ENCODE results near the gene NPPA. TPM values are rescaled to one million over a fixed set of nuclear protein-coding genes. Genes with fewer than 3 reads are reported as not detected.

The NPPA gene
- polyA plus RNA-seq, 3 donors: 0.17 to 2.0 (median 1.3) TPM

Other genes with a start within 250 kb of the NPPA start
- 1 to 10 TPM; 1.0 to 1.2 (median 1.1) TPM for gene FBXO2, start 193.4 kb downstream of the NPPA start, polyA plus RNA-seq (ENCODE audit: insufficient read length in 3 of 3)
- 10 to 100 TPM; 11.0 to 14.2 (median 11.8) TPM for gene FBXO44, start 192.9 kb downstream of the NPPA start, polyA plus RNA-seq (ENCODE audit: insufficient read length in 3 of 3)
- 1 to 10 TPM; 3.6 to 4.8 (median 4.2) TPM for gene FBXO6, start 183.6 kb downstream of the NPPA start, polyA plus RNA-seq (ENCODE audit: insufficient read length in 3 of 3)
- 10 to 100 TPM; 41.9 to 45.9 (median 44.7) TPM for gene MAD2L2, start 166.6 kb downstream of the NPPA start, polyA plus RNA-seq (ENCODE audit: insufficient read length in 3 of 3)
- gene DRAXIN, start 156.1 kb downstream of the NPPA start, polyA plus RNA-seq (ENCODE audit: insufficient read length in 3 of 3): 1 to 10 TPM in 1 of 3 donors, under 1 TPM in 2; 0.80 to 1.3 (median 0.89) TPM
- gene AGTRAP, start 111.6 kb downstream of the NPPA start, polyA plus RNA-seq (ENCODE audit: insufficient read length in 3 of 3): 10 to 100 TPM; 36.4 to 42.5 (median 36.6) TPM
- gene C1orf167, start 85.6 kb downstream of the NPPA start, polyA plus RNA-seq (ENCODE audit: insufficient read length in 3 of 3): under 1 TPM in 2 of 3 donors, not detected in 1; 0.36 to 0.46 TPM
- 10 to 100 TPM; 15.4 to 18.8 (median 17.2) TPM for gene MTHFR, start 41.8 kb downstream of the NPPA start, polyA plus RNA-seq (ENCODE audit: insufficient read length in 3 of 3)
- gene CLCN6, start 41.6 kb downstream of the NPPA start, polyA plus RNA-seq (ENCODE audit: insufficient read length in 3 of 3): 10 to 100 TPM; 13.5 to 15.1 (median 14.9) TPM
- not detected for gene NPPB, start 11.2 kb upstream of the NPPA start, polyA plus RNA-seq (ENCODE audit: insufficient read length in 3 of 3)
- gene KIAA2013, start 78.6 kb upstream of the NPPA start, polyA plus RNA-seq (ENCODE audit: insufficient read length in 3 of 3): 10 to 100 TPM; 37.7 to 42.6 (median 40.1) TPM
- 100 to 1,000 TPM; 102 to 103 (median 102) TPM for gene PLOD1, start 86.9 kb upstream of the NPPA start, polyA plus RNA-seq (ENCODE audit: insufficient read length in 3 of 3)
- 10 to 100 TPM; 73.1 to 77.8 (median 74.1) TPM for gene MFN2, start 132.7 kb upstream of the NPPA start, polyA plus RNA-seq (ENCODE audit: insufficient read length in 3 of 3)
- 10 to 100 TPM; 17.9 to 22.1 (median 21.3) TPM for gene MIIP, start 171.7 kb upstream of the NPPA start, polyA plus RNA-seq (ENCODE audit: insufficient read length in 3 of 3)
- under 1 TPM; 0.47 to 0.75 (median 0.71) TPM for gene TNFRSF8, start 215.5 kb upstream of the NPPA start, polyA plus RNA-seq (ENCODE audit: insufficient read length in 3 of 3)

Measured in right renal cortex interstitium (tissue), 3 donors.